Stimulated activated CD8-positive, alpha-beta memory T cell treated with anti-CD3 and anti-CD28 coated beads, Interleukin-7, amount 100 ng/mL, for 4 hours (primary cell): ENCODE results near the gene BLID.

ENCODE experiments used
- DNase-seq, 2 donors: peaks; one replicate each; pipeline ENCODE4 v3.0.0-alpha.2; 2020; ENCODE audit warnings: low read depth in 2 of 2

Gene BLID

GRCh38 chr11:122115524-122116379, at the start of gene BLID:
Gene BLID, minus strand, starts transcription at chr11:122116215. Its CDS starts 293 bp downstream, at chr11:122115922.
- no peak for DNase-seq

GRCh38 chr11:122163053-122163819, 47.2 kb upstream of the BLID start:
- DNase-seq, result no peak

GRCh38 chr11:122162095-122162494, 46.1 kb upstream of the BLID start:
- DNase-seq, result no peak

GRCh38 chr11:122160841-122161590, 45.0 kb upstream of the BLID start:
- DNase-seq, result no peak

- no peak for DNase-seq
Observed at GRCh38 chr11:122159861-122160260, 43.8 kb upstream of the BLID start.

- DNase-seq, result no peak
Observed at GRCh38 chr11:122159173-122159721, 43.2 kb upstream of the BLID start.

- DNase-seq, result no peak
Observed at GRCh38 chr11:122158171-122158570, 42.2 kb upstream of the BLID start.

GRCh38 chr11:122157653-122158161, 41.7 kb upstream of the BLID start:
- no peak for DNase-seq

GRCh38 chr11:122156940-122157382, 40.9 kb upstream of the BLID start:
- no peak for DNase-seq

- no peak for DNase-seq
Observed at GRCh38 chr11:122155765-122156527, 39.9 kb upstream of the BLID start.

- DNase-seq, result no peak
Observed at GRCh38 chr11:122154994-122155393, 39.0 kb upstream of the BLID start.

- DNase-seq, result no peak
Observed at GRCh38 chr11:122154227-122154626, 38.2 kb upstream of the BLID start.

GRCh38 chr11:122153746-122154145, 37.7 kb upstream of the BLID start:
- DNase-seq, result no peak

- no peak for DNase-seq
Observed at GRCh38 chr11:122150216-122151124, 34.5 kb upstream of the BLID start.

- no peak for DNase-seq
Observed at GRCh38 chr11:122149202-122149601, 33.2 kb upstream of the BLID start.

- DNase-seq, result no peak
Observed at GRCh38 chr11:122146475-122146874, 30.5 kb upstream of the BLID start.

GRCh38 chr11:122145715-122146274, 29.8 kb upstream of the BLID start:
- DNase-seq, result no peak

GRCh38 chr11:122144752-122145151, 28.7 kb upstream of the BLID start:
- DNase-seq, result no peak

- DNase-seq, result no peak
Observed at GRCh38 chr11:122141725-122142124, 25.7 kb upstream of the BLID start.
